ENCODE measurements around the gene HECA.
"Not testable (repeated sequence)": the region's sequence is repeated elsewhere in the genome, so short reads cannot be mapped to it uniquely, and the experiment has no call there.

The HECA gene

DNA sequence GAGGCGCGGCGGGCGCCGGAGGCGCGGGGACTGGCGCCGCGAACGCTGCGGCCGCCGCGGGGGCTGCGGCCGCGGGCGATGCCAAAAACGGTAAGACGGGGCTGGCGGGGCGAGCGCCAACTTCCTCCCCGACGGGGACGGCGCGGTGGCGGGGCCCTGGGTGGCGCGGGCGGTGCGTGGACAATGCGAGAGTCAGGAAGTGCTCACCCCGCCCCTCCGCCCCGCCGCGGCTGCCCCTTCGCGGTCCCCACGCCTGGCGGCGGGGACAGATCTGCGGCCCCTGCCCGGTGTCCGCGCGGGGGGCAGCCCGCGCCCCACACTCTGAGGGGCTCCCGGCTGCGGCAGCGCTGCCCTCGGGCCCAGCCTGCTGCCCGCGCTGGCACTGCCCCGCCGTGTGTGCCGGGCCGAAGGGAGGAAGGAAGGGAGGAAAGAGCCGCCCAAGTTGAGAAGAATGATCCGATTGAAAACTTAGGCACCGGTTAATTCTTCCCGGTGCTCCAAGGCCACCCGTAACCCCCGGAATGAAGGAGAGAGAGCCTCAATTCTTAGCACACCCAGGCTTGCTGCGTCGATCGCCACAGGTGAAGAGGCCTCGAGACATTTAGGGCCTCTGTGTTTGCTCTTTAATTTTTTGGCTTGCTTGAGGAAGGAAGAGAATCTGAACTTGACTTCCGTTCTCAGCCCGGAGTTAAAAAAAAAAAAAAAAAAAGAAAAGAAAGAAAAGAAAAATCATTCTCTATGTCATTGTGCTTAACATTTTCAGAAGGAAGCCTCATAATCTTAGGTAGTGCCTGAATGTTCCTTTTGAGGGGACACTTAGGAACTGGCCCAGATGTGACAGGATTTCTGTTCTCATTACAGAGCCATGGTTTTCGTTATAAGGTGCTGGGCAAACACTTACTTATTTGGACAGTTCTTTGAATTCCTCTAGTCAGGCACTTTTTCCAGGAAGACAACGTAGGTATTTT, 982 bp downstream of the HECA start:
- DNase-seq (ENCODE audit: low spot score) = peak; percentile 43

DNA sequence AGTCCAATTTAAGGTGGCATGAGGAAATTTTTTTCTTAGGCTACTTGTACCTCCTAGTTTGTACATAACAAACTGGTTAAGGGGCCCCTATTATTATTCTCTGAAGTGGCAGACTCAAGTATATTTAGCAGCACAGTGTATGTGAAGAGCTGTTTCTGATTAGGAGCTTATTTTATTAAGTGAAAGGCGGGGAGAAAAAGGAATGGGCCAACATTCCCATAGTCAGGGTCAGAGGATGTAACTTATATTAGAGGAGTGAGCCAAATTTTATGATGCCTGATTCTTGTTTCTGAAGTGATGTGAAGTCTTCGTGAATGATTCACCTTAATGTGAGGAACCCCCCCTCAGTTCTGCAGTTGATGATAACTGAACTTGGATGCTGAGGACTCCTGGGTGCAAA, 2.8 kb downstream of the HECA start:
- no peak for DNase-seq (ENCODE audit: low spot score)

DNA sequence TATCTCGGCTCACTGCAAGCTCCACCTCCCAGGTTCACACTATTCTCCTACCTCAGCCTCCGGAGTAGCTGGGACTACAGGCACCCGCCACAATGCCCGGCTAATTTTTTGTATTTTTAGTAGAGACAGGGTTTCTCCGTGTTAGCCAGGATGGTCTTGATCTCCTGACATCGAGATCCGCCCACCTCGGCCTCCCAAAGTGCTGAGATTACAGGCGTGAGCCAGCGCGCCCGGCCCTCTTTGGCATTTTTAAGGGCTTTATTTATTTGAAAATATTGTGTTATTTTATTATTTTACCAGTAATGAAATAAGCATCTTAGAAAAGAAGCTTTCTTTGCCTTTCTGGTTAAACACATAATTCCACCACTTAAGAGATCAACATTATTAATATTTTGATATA, 6.0 kb downstream of the HECA start:
- DNase-seq (ENCODE audit: low spot score) = not testable (repeated sequence)

GRCh38 chr6:139142262-139142661, 7.4 kb downstream of the HECA start:
- no peak for DNase-seq (ENCODE audit: low spot score)

GRCh38 chr6:139143111-139143510, 8.2 kb downstream of the HECA start:
- no peak for DNase-seq (ENCODE audit: low spot score)

- DNase-seq (ENCODE audit: low spot score) = no peak
These were observed 9.7 kb downstream of the HECA start for GRCh38 chr6:139144490-139145085.

DNA sequence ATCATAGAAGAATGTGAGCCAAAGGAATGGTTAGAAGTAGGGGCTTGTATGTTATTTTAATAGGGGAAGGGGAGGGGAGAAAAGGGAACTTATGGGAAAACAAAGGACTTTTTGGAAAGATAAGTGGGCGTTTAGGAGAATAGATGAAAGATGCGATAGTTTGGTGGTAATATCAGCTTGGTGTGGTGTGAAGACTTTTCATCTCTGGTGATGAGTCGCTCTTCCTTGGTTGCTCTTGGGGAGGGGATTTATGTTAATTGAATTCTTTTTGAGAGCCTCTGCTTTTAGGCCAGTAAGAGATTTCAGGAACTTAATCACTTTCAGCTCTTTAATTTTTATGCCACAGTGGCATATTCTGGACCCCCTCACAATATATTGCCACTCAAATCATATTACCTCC, 10.8 kb downstream of the HECA start:
- no peak for DNase-seq (ENCODE audit: low spot score)

DNA sequence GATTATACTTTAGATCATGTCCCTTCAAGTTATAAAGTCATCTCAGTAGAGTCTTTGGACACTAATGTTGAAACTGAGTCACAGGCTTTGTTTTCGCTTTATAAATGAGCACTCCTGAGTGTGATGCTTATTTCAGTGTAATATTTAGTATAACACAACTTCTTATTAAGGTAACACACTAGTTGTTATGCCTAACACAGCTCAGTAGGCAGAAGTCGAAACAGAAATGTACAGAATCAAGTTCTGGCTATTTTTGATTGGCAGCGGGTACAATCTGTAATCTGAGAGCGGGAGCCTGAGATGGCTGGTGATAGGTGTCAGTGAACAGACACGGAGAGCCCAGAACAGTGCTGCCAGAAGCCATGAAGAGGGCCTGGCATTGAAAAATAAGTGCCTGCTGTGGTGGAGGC, 11.4 kb downstream of the HECA start:
- DNase-seq (ENCODE audit: low spot score) = no peak

- DNase-seq (ENCODE audit: low spot score) = no peak
These were observed 12.7 kb downstream of the HECA start for GRCh38 chr6:139147628-139148027.

DNA sequence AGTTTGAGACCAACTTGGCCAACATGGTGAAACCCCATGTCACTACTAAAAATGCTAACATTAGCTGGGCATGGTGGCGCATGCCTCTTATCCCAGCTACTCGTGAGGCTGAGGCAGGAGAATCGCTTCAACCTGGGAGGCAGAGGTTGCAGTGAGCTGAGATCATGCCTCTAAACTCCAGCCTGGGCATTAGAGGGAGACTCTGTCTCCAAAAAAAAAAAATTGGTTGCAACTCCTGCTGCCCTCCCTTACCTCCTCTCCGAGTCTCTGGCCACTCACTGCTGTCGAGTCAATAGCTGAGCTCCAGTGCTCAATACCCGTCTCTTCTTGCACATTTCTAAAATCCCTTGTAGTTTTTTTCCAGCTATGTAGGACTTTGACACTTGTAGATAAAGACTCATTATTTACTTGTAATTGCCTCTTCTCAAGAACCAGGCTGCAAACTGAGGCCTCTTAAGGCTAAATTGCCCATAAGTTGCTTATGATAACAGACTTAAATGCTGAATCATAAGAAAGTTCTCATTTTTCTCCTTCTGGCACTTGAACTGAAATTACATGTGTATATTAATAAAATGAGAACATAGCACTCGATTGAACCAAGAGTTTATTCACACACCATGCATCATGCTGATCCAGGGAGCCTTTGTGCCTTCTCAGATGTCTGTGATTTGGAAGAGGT, 13.8 kb downstream of the HECA start:
- DNase-seq (ENCODE audit: low spot score) = no peak

- DNase-seq (ENCODE audit: low spot score) = no peak
These were observed 14.5 kb downstream of the HECA start for GRCh38 chr6:139149383-139149782.

DNA sequence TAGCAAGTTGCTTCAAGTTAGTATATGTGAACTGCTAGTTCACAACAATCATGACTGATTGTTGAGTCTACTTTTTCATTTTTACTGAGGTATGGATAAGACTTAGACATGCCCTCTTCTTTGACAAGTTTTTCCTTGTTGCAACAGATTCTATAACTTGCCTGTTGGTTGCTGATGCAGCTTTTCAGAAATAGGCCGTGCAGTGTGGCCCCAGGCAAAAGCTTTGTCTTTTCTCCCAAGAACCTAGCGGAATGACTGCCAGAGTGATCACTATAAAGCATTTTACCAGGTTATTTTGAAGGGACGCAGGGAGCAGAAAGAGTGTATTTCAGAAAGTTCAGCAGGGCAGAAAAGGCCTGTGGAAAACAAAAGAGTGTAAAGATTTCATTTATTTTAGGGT, 16.0 kb downstream of the HECA start:
- no peak for DNase-seq (ENCODE audit: low spot score)

GRCh38 chr6:139151425-139152087, 16.7 kb downstream of the HECA start:
- DNase-seq (ENCODE audit: low spot score) = no peak

- no peak for DNase-seq (ENCODE audit: low spot score)
These were observed 17.4 kb downstream of the HECA start for GRCh38 chr6:139152088-139152891.

DNA sequence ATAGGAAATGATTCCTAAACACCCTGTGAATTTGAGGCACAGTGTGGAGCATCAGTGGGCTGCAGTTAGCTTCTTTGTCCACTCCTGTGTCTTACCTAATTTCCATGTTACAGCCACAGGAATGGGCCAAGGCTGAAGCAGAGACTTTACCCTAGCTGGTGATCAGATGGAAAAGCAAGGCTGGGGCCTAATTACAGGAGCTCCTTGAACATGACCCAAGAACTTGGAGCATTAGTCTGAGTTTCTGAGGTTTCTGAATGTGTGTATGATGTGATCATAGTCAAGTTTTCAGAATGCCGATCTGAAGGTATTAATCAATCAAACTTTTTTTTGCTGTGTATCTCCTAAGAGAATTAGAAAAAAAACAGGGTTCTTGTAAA, 18.0 kb downstream of the HECA start:
- no peak for DNase-seq (ENCODE audit: low spot score)

DNA sequence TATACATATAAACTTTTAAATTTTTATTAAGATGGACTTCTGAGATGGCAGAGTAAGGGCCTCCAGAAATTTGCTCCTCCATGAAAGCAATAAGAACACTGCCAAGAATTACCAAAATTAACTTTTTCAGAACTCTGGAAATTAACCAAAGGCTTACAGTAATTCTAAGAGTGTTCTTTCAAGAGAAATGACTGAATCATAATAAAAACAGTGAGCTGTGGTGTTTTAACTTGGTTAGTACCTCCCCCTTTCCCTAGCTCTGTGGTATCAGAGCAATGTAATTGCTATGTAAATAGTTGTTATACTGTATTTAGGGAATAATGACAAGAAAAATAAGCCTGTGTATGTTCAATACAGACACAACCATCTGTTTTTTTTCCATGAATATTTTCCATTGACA, 19.0 kb downstream of the HECA start:
- no peak for DNase-seq (ENCODE audit: low spot score)

DNA sequence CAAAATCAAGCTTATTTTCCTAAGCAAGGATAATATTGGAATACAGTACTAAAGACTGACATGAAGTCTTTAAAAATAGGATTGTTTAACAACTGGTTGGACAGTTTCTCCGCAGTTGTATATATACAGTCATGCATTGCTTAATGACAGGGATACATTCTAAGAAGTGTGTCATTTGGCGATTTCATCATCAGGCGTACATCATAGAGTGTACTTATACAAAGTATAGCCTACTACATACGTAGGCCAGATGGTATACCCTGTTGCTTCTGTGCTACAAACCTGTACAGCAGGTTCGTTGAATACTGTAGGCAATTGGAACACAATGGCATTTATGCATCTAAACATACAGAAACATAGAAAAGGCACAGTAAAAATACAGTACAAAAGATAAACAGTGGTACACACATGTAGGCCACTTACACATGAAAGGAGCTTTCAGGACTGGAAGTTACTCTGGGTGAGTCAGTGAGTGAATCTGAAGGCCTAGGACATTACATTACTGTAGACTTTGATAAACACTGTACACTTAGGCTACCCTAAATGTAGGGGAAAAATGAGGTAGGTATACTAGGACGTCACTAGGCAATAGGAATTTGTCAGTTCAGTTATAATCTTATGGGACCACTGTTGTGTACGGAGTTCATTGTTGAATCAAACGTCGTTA, 20.1 kb downstream of the HECA start:
- DNase-seq (ENCODE audit: low spot score) = no peak

- DNase-seq (ENCODE audit: low spot score) = no peak
These were observed 21.2 kb downstream of the HECA start for GRCh38 chr6:139156102-139156501.

DNA sequence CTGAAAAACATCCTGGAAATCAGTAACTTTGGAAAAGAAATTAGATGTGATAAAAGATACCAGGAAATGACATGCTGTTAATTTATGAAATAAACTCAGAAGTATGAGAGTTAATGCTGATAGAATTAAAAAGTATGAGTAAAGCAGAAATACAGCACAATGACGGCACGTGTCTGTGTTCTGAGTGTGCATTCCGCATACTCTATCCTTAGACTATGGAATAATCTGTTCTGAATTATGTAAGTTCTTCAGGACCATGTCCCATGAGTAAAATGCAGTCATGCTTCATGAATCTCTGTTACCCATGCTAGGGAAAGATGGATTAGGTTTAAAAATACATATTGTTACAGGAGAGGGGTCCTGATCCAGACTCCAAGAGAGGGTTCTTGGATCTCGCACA, 21.7 kb downstream of the HECA start:
- DNase-seq (ENCODE audit: low spot score) = no peak

- DNase-seq (ENCODE audit: low spot score) = not testable (repeated sequence)
These were observed 22.2 kb downstream of the HECA start for GRCh38 chr6:139157086-139157485.

GRCh38 chr6:139159016-139159415, 24.1 kb downstream of the HECA start:
- DNase-seq (ENCODE audit: low spot score) = no peak

Measured in iPS-NIHi11 (cell line).